ENCODE measurements around the gene GSTT2.
"Not testable (repeated sequence)": the region's sequence is repeated elsewhere in the genome, so short reads cannot be mapped to it uniquely, and the experiment has no call there.

The GSTT2 gene

GRCh38 chr22:23966094-23966493 lies 13.8 kb upstream of the GSTT2 start:
- H3K27ac ChIP-seq (ENCODE audit: insufficient read depth in 1 of 2, low read depth in 1 of 2, low read length in 2 of 2, poor library complexity in 1 of 2, severe bottlenecking in 2 of 2); POLR2A ChIA-PET; H3K9me3 ChIP-seq (ENCODE audit: control extremely low read depth in 1 of 5, control insufficient read depth in 4 of 5, insufficient read depth in 2 of 5, low read depth in 1 of 5, low read length in 4 of 5); H3K4me1 ChIP-seq (ENCODE audit: control extremely low read depth in 1 of 4, control insufficient read depth in 4 of 4, insufficient read depth in 4 of 4, low read length in 3 of 4); H3K4me3 ChIP-seq (ENCODE audit: control insufficient read depth in 1 of 7, extremely low read depth in 1 of 7, insufficient read depth in 4 of 7, low read depth in 2 of 7, low read length in 6 of 7); CTCF ChIA-PET; H3K27me3 ChIP-seq (replicated peaks in 2 of 5; ENCODE audit: control insufficient read depth in 4 of 5, insufficient read depth in 5 of 5, low read length in 4 of 5); DNase-seq: not testable (repeated sequence)
- WGBS (ENCODE audit: insufficient coverage), result no CpG with 5 or more reads among the region's 18 CpGs
- H3K36me3 ChIP-seq (ENCODE audit: control insufficient read depth in 4 of 4, insufficient read depth in 4 of 4, low read length in 3 of 4), result peaks cover 2 to 20% (median 19%) of the 10 kb centered on the region in 4 experiments

DNA sequence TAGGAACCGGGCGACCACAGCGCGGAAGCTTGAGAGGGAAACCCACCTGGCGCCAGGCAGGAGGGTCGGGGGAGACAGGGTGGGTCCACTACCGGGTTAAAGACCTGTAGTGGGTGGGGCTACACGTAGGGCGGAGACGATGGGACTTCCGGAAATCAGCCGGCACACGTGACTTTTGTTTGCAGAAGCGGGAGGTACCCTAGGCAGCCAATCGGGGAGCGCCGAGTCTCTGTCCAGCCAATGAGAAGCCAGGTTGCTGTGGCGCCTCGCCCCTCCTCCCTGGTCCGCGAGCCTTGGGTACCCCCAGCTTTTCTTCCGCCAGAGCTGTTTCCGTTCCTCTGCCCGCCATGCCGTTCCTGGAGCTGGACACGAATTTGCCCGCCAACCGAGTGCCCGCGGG lies 13.4 kb upstream of the GSTT2 start, which contains the start of gene DDTL:
TSS of gene DDTL (plus strand) at position 321 of the 400 bp plus-strand sequence. CDS start at position 348, 27 bp downstream.
- WGBS (ENCODE audit: insufficient coverage), result no CpG with 5 or more reads among the region's 30 CpGs
- H3K36me3 ChIP-seq (ENCODE audit: control insufficient read depth in 4 of 4, insufficient read depth in 4 of 4, low read length in 3 of 4), result peaks cover 7 to 25% (median 23%) of the 10 kb centered on the region in 4 experiments
- H3K27ac ChIP-seq (ENCODE audit: insufficient read depth in 1 of 2, low read depth in 1 of 2, low read length in 2 of 2, poor library complexity in 1 of 2, severe bottlenecking in 2 of 2); H3K4me3 ChIP-seq (ENCODE audit: control insufficient read depth in 1 of 7, extremely low read depth in 1 of 7, insufficient read depth in 4 of 7, low read depth in 2 of 7, low read length in 6 of 7); H3K4me1 ChIP-seq (ENCODE audit: control extremely low read depth in 1 of 4, control insufficient read depth in 4 of 4, insufficient read depth in 4 of 4, low read length in 3 of 4); DNase-seq; H3K27me3 ChIP-seq (replicated peaks in 2 of 5; ENCODE audit: control insufficient read depth in 4 of 5, insufficient read depth in 5 of 5, low read length in 4 of 5); CTCF ChIA-PET; H3K9me3 ChIP-seq (ENCODE audit: control extremely low read depth in 1 of 5, control insufficient read depth in 4 of 5, insufficient read depth in 2 of 5, low read depth in 1 of 5, low read length in 4 of 5); POLR2A ChIA-PET: not testable (repeated sequence)

DNA sequence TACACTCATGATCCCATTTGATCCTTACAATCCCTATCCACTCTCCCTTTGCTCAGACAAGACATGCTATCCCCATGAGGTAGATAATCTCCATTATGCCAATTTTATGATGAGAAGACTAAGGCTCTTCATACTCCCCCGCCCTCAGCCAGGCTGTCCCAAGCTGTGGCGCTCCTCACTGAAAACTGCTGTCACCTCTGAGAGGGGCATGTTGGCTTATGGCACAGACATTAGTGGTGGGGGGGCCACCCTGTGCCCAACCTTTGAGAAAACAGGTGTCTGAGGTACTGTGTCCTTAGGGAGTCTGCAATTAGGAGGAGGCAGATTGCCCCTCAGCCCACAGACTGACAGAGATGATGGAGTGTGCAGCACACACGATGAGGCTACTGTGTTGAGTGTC lies 10.9 kb upstream of the GSTT2 start:
- no peak for DNase-seq
- Histone ChIP-seq H3K27ac (ENCODE audit: insufficient read depth in 1 of 2, low read depth in 1 of 2, low read length in 2 of 2, poor library complexity in 1 of 2, severe bottlenecking in 2 of 2) (no peak overlapping the region), H3K4me1 (ENCODE audit: control extremely low read depth in 1 of 4, control insufficient read depth in 4 of 4, insufficient read depth in 4 of 4, low read length in 3 of 4) (no peaks in the 10 kb centered on the region), H3K27me3 (replicated peaks in 2 of 5; ENCODE audit: control insufficient read depth in 4 of 5, insufficient read depth in 5 of 5, low read length in 4 of 5) (no peaks in the 10 kb centered on the region), H3K9me3 (ENCODE audit: control extremely low read depth in 1 of 5, control insufficient read depth in 4 of 5, insufficient read depth in 2 of 5, low read depth in 1 of 5, low read length in 4 of 5) (no peaks in the 10 kb centered on the region), H3K4me3 (ENCODE audit: control insufficient read depth in 1 of 7, extremely low read depth in 1 of 7, insufficient read depth in 4 of 7, low read depth in 2 of 7, low read length in 6 of 7) (no peak overlapping the region), H3K36me3 (ENCODE audit: control insufficient read depth in 4 of 4, insufficient read depth in 4 of 4, low read length in 3 of 4) (peaks cover 7 to 30% (median 25%) of the 10 kb centered on the region in 4 experiments)
- ChIA-PET CTCF (no interaction called here), POLR2A (no interaction called here)
- WGBS (ENCODE audit: insufficient coverage), result 94% methylated on average over 3 of the region's 3 CpGs

GRCh38 chr22:23970201-23970641 lies 9.7 kb upstream of the GSTT2 start:
- POLR2A ChIA-PET, result no interaction called here
- H3K27me3 ChIP-seq (replicated peaks in 2 of 5; ENCODE audit: control insufficient read depth in 4 of 5, insufficient read depth in 5 of 5, low read length in 4 of 5), result no peaks in the 10 kb centered on the region

DNA sequence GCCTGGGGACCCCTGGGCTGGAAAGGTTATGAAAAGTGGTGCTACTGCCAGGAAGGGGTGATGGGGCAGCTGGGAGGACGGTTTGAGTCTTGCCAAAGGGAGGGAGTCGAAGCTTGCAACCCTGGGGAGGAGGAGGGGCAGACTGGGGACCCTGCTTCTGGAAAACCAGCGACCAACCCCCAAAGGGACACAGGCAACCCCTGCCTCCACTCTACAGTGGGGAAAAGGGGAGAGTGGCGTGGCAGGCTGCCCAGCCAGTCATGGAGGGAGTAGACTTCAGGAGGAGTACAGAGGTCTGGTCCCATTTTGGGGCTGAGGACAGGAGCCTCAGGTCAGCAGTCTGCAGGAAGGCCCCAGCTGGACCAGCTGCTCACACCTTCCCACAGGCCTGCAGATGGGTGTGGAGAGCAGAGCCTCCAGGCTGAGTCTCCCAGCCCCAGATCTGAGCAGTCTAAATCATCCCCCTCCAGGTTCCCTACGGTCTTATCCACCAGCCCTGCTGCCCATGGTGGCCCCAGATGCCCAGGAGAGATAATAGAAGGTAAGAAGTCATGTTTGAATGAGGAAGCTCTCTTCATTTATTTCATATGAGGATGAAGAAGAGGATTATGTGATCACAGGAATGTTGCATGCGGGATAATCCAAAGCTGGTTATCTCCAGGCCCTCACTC lies 9.0 kb upstream of the GSTT2 start:
- H3K4me1 ChIP-seq (ENCODE audit: control extremely low read depth in 1 of 4, control insufficient read depth in 4 of 4, insufficient read depth in 4 of 4, low read length in 3 of 4), result no peaks in the 10 kb centered on the region
- ChIA-PET POLR2A (no interaction called here), CTCF (no interaction called here)
- H3K27ac ChIP-seq (ENCODE audit: insufficient read depth in 1 of 2, low read depth in 1 of 2, low read length in 2 of 2, poor library complexity in 1 of 2, severe bottlenecking in 2 of 2), result no peak overlapping the region
- peaks cover 7 to 30% (median 25%) of the 10 kb centered on the region in 4 experiments for H3K36me3 ChIP-seq (ENCODE audit: control insufficient read depth in 4 of 4, insufficient read depth in 4 of 4, low read length in 3 of 4)
- H3K4me3 ChIP-seq (ENCODE audit: control insufficient read depth in 1 of 7, extremely low read depth in 1 of 7, insufficient read depth in 4 of 7, low read depth in 2 of 7, low read length in 6 of 7), result no peak overlapping the region
- H3K27me3 ChIP-seq (replicated peaks in 2 of 5; ENCODE audit: control insufficient read depth in 4 of 5, insufficient read depth in 5 of 5, low read length in 4 of 5), result no peaks in the 10 kb centered on the region
- DNase-seq, result no peak
- no peaks in the 10 kb centered on the region for H3K9me3 ChIP-seq (ENCODE audit: control extremely low read depth in 1 of 5, control insufficient read depth in 4 of 5, insufficient read depth in 2 of 5, low read depth in 1 of 5, low read length in 4 of 5)
- 91% methylated on average over 4 of the region's 6 CpGs for WGBS (ENCODE audit: insufficient coverage)

More at GRCh38 chr22:23970201-23970641, 9.7 kb upstream of the GSTT2 start:
- H3K4me1 ChIP-seq (ENCODE audit: control extremely low read depth in 1 of 4, control insufficient read depth in 4 of 4, insufficient read depth in 4 of 4, low read length in 3 of 4), result no peaks in the 10 kb centered on the region
- H3K27ac ChIP-seq (ENCODE audit: insufficient read depth in 1 of 2, low read depth in 1 of 2, low read length in 2 of 2, poor library complexity in 1 of 2, severe bottlenecking in 2 of 2), result no peak overlapping the region
- 97% methylated on average over 4 of the region's 5 CpGs for WGBS (ENCODE audit: insufficient coverage)
- CTCF ChIA-PET, result no interaction called here
- H3K36me3 ChIP-seq (ENCODE audit: control insufficient read depth in 4 of 4, insufficient read depth in 4 of 4, low read length in 3 of 4), result peaks cover 7 to 30% (median 25%) of the 10 kb centered on the region in 4 experiments
- no peak overlapping the region for H3K4me3 ChIP-seq (ENCODE audit: control insufficient read depth in 1 of 7, extremely low read depth in 1 of 7, insufficient read depth in 4 of 7, low read depth in 2 of 7, low read length in 6 of 7)
- DNase-seq, result no peak
- no peaks in the 10 kb centered on the region for H3K9me3 ChIP-seq (ENCODE audit: control extremely low read depth in 1 of 5, control insufficient read depth in 4 of 5, insufficient read depth in 2 of 5, low read depth in 1 of 5, low read length in 4 of 5)

DNA sequence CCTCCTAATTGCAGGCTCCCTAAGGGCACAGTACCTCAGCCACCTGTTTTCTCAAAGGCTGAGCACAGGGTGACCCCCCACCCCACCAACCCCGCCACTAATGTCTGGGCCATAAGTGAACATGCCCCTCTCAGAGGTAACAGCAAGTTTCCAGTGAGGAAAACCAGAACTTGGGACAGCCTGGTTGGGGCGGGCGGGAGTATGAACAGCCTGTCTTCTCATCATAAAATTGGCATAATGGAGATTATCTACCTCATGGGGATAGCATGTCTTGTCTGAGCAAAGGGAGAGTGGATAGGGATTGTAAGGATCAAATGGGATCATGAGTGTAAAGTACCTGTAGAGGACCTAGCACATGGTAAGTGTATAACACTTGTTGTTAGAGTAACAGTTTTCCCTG lies 8.0 kb upstream of the GSTT2 start:
- POLR2A ChIA-PET; H3K4me3 ChIP-seq (ENCODE audit: control insufficient read depth in 1 of 7, extremely low read depth in 1 of 7, insufficient read depth in 4 of 7, low read depth in 2 of 7, low read length in 6 of 7); H3K4me1 ChIP-seq (ENCODE audit: control extremely low read depth in 1 of 4, control insufficient read depth in 4 of 4, insufficient read depth in 4 of 4, low read length in 3 of 4); H3K9me3 ChIP-seq (ENCODE audit: control extremely low read depth in 1 of 5, control insufficient read depth in 4 of 5, insufficient read depth in 2 of 5, low read depth in 1 of 5, low read length in 4 of 5); H3K27ac ChIP-seq (ENCODE audit: insufficient read depth in 1 of 2, low read depth in 1 of 2, low read length in 2 of 2, poor library complexity in 1 of 2, severe bottlenecking in 2 of 2); CTCF ChIA-PET; DNase-seq; H3K27me3 ChIP-seq (replicated peaks in 2 of 5; ENCODE audit: control insufficient read depth in 4 of 5, insufficient read depth in 5 of 5, low read length in 4 of 5): not testable (repeated sequence)
- WGBS (ENCODE audit: insufficient coverage), result 100% methylated on average over 1 of the region's 3 CpGs
- peaks cover 7 to 30% (median 25%) of the 10 kb centered on the region in 4 experiments for H3K36me3 ChIP-seq (ENCODE audit: control insufficient read depth in 4 of 4, insufficient read depth in 4 of 4, low read length in 3 of 4)

DNA sequence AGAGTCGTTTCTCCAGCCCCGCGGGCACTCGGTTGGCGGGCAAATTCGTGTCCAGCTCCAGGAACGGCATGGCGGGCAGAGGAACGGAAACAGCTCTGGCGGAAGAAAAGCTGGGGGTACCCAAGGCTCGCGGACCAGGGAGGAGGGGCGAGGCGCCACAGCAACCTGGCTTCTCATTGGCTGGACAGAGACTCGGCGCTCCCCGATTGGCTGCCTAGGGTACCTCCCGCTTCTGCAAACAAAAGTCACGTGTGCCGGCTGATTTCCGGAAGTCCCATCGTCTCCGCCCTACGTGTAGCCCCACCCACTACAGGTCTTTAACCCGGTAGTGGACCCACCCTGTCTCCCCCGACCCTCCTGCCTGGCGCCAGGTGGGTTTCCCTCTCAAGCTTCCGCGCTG lies 5.6 kb upstream of the GSTT2 start, which contains the start of gene DDT:
TSS of gene DDT (minus strand) at position 97 of the 400 bp plus-strand sequence. CDS start at position 70, 27 bp downstream.
- DNase-seq; POLR2A ChIA-PET; CTCF ChIA-PET; H3K9me3 ChIP-seq (ENCODE audit: control extremely low read depth in 1 of 5, control insufficient read depth in 4 of 5, insufficient read depth in 2 of 5, low read depth in 1 of 5, low read length in 4 of 5); H3K27me3 ChIP-seq (replicated peaks in 2 of 5; ENCODE audit: control insufficient read depth in 4 of 5, insufficient read depth in 5 of 5, low read length in 4 of 5); H3K4me1 ChIP-seq (ENCODE audit: control extremely low read depth in 1 of 4, control insufficient read depth in 4 of 4, insufficient read depth in 4 of 4, low read length in 3 of 4); H3K4me3 ChIP-seq (ENCODE audit: control insufficient read depth in 1 of 7, extremely low read depth in 1 of 7, insufficient read depth in 4 of 7, low read depth in 2 of 7, low read length in 6 of 7); H3K27ac ChIP-seq (ENCODE audit: insufficient read depth in 1 of 2, low read depth in 1 of 2, low read length in 2 of 2, poor library complexity in 1 of 2, severe bottlenecking in 2 of 2): not testable (repeated sequence)
- peaks cover 7 to 26% (median 23%) of the 10 kb centered on the region in 4 experiments for H3K36me3 ChIP-seq (ENCODE audit: control insufficient read depth in 4 of 4, insufficient read depth in 4 of 4, low read length in 3 of 4)
- no CpG with 5 or more reads among the region's 29 CpGs for WGBS (ENCODE audit: insufficient coverage)

All from common myeloid progenitor, CD34-positive (primary cell).